SK-N-DZ (cell line): Measurements from ENCODE around the gene ASB14.

Experiments used
- DNase-seq: peaks from one replicate; pipeline ENCODE4 v3.0.0-alpha.2; 2015; ENCODE audit warnings: low spot score

The ASB14 gene

DNA sequence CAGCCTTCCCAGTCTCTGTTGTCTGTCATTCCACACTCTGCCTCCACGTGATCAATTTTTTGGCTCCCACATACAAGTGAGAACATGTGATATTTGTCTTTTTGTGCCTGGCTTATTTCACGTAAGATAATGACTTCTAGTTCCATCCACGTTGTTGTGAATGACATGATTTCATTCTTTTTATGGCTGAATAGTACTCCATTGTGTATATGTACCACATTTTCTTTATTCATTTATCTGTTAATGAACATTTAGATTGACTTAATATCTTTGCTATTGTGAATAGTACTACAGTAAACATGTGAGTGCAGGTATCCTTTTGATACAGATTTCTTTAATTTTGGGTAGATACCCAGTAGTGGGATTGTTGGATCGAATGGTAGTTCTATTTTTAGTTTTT is 31.4 kb downstream of the ASB14 start:
- DNase-seq = no peak

DNA sequence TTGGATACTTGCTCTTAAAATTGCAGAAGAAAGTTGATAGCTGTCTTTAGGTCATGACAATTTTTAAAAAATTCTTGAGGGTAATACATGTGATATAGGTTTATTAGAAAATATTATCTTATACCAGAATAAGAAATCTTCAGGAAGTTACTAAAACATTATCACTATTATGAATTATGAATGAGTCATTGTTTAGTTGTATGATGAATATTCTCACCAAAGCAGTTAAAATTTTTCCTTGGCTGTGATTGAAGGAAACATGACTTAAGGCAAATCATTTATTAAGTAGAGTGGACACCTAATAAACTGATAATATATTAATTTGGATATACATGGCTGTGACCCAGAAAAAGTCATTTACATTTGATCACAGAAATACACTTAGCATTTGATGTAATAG is 34.8 kb downstream of the ASB14 start:
- DNase-seq = no peak

DNA sequence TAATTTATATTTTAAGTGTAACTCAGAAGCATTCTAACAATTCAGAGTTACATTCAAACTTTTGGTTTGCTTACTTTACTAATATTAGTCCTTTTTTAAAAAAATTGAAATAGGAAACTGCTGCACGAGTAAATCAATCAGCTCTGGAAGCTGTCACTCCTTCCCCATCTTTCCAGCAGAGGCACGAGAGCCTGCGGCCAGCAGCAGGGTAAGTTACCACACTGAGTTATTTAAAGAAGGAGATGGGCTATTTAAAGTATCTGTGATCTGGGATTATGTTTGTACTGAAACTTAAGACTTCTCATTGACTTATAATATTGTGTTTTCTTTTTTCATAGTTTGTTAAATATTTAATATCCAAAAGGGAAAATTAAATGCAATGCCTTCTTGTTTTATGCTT is 35.6 kb downstream of the ASB14 start:
- no peak for DNase-seq

DNA sequence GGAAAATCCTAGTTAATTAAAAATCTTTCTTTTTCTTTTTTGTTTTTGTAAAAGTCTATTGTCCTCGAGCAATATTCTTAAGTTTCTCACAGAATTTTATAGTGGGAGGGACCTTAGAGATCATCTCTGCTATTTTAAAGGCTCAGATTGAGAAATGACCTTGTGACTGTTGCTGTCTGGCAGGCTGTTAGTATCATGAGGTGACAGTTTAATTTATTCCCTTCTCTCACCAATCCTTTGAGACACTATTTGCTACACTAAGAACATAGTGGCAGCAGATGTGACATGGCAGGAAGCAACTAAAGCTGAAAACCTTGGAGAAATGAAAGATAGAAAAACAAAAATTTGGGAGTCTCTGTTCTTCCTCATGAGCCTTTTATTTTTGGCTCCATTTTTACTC is 40.1 kb downstream of the ASB14 start:
- DNase-seq = no peak

DNA sequence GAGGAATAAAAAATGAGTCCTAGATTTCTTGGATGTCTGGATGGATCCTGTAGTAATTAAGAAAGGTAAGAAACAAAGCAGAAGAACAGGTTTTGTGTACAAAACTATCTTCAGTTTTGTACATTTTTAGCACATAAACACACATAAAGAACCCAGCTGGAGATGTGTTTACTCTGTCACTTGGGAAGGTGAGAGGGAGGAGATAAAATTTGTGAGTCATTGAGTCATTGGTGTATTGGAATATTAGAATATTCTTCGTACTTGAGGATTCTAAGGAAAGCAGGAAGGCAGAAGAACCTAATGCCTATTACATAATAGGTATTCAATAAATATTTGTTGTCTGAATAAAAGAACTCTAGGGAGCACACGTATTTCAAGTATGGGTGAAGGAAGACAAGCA is 47.5 kb downstream of the ASB14 start:
- no peak for DNase-seq

DNA sequence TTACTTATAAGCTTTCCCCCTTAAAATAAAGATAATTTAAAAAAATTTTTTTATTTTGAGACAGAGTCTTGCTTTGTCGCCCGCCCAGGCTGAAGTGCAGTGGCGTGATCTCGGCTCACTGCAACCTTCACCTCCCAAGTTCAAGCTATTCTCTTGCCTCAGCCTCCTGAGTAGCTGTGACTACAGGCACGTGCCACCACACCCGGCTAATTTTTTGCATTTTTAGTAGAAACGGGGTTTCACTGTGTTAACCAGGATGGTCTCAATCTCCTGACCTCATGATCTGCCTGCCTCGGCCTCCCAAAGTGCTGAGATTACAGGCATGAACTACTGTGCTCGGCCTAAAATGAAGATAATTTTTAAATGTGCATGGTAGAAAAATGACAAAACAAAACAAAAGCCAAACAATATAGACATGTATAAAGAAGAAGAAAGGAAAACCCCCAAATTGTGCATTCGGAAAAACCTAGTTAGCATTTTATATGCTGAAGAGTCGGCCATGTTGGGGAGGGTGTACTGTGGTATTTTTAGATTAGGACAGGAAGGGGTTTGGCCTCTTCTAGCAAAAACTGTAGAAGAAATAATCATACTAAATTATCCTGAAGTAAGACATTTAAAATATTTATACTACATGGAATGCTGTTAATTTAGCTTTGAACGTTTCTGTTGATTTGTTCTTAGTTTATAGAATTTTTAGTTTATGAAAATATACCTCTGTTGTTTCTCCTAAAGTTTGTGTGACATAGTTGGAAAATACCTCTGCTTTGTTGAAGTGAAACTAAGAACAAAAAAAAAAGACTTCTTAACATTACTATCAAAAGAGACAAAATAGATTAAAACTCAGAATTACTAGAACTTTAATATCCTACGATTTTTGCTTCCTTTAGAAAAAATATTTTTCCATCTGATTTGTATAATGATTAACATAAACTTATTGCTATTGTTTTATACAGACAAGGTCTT is 57.6 kb downstream of the ASB14 start:
- DNase-seq = no peak

DNA sequence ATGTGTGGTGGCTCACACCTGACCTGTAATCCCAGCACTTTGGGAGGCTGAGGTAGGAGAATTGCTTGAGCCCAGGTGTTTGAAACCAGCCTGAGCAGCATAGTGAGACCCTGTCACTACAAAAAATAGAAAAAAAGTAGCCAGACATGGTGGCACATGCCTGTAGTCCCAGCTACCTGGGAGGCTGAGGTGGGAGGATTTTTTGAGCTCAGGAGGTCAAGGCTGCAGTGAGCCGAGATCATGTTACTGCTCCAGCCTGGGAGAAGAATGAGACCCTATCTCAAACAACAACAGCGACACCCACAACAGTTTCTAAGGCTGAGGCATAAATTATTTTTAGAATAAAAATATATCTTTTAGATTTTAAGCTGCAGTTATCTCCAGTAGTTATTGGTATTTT is 58.7 kb downstream of the ASB14 start:
- DNase-seq = no peak

DNA sequence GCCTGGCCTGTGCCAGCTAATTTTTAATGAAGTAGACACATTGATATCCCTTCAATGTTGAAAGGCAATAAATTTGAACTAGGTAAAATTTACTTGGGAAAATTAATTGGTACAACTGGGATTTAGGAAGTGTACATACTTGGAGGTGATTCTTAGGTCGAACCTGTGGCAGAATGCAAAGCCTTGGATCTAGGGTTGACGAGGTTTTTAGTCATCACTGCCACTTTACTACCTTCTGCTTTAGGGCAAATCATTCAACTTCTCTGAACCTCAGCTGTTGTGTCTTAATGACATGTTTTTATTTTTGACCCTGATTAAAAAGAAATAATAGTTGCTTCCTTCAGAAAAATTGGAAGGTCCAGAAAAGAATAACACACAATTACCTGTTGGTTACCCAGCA is 62.5 kb downstream of the ASB14 start:
- no peak for DNase-seq

DNA sequence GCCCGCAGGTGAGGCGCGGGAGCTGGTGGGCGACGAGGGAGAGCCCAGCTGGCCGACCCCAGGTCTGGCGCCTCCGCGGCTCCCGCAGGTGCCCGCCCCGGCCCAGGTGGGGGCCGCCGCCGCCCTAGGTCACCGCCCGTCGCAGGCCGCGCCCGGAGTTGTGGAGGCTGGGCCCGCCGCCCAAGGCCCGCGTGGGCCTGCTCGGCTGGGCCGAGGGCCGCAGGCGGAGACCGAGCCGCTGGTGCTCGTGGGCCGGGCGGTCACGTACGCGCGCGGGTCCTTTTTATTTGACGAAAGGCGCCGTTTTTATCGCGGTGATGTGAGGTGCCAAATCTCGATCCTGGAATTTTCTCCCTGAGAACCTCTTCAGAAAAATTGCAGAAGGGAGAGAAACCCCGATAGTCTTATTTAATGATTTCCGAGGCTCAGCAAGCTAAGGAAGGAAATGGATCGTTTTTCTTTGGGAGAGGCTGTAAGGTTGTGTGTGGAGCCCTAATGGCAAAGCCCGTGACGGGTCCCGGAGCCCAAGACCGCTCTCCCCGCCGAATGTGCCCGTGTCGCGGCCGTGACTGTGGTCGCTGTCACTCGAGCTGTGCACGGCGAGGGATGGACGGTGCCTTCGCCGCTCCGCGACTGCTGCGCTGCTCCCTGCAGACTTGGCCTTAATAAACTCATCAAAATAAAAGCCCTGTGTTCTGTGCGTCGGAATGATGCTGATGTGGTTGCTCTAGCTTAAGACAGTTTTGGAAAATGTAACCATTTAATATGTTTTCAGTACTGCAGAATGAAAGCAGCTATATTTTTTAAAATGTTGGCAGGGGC is 64.3 kb downstream of the ASB14 start:
- peak; percentile 43 for DNase-seq

DNA sequence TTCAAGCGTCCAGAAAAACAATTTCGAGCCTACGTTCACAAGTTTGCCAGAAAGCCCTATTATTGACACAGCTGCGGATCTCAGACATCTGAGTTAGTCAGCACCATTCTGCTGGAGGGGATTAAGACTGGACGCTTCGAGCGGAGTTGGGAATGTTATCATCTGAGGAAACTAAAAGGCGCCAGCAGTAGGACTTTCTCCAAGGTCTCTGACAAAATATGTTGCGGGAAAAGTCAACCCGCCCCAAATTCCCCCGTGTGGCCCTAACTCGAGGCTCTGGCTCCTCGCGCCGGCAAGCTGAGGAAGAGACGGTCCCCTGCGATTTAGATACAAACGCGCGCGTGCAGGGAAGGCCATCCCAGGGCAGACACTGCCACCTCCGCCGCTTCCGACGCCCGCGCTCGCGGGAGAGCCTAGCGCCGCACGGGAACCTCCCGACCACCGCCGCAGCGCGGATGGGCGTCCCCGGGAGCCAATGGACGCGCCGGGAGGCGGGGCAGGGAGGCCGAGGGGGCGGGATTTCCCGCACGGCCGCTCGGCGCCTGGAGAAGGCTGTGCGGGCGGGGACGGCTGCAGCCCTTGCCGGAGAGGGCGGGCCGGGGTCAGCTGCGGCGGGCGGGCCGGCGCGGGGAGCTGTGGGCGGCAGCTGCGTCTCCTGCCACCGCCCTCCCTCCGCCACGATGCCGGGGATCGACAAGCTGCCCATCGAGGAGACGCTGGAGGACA is 65.1 kb downstream of the ASB14 start, which contains the start of gene APPL1:
Gene APPL1 (plus strand): TSS at position 526 of the 726 bp plus-strand sequence. CDS start 155 bp downstream, at position 681.
- peak; percentile 91 for DNase-seq

DNA sequence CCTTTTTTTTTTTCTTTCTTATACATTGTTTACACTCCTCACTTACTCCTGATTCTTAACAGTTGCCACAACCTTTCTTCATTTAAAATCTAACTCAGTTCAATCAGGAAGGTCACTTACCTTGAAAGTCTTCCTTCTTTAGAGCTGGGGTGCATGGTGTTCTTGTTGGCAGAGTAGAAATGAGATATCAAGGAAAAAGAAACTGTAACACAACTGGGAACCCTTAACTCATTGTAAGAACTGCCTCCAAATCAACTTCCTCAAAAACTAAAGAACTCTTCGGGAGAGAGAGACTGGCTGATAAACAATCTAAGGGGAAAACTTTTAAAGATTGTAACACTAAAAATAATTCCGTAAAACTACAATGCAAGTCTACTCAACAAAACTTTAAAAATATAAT is 66.3 kb downstream of the ASB14 start:
- no peak for DNase-seq

DNA sequence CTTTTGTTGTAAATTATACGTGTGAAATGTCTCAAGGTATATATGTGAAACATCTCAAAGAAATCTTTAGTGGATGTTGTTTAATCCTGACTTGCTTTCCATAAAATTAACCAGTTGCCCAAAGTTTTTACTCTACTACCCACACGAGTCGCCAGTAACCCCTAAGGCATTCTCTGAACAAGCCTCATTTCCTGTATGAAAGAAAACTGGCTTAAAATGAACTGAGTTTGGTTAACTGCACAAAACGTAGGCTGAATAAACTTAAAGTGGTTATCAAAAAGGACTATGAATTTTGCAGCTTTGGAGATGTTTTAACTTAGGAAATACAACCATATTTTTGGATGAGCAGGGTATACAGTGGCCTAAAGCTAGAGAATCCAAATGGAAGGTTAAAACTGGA is 67.6 kb downstream of the ASB14 start:
- DNase-seq = no peak

DNA sequence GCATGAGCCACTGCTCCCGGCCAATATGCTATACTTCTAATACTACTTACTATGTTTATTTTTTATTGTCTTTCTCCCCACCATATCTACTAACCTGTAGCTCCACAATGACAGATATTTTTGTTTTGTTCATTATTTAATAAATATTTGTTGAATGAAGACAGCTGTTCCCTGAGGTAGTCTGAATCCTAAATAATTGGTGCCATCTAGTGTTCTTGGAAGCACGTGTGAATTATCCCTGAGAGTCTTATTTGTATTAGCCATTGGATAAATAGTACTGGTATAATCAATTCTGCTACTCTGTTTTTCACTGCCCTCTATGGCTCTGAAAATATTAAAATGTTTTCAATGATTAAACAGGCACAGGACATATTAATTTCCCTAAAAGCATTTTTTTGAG is 70.6 kb downstream of the ASB14 start:
- DNase-seq = no peak
